GM19240 (cell line): ENCODE measurements around the gene CALU.
A peak's percentile ranks its signal among the peaks of the same experiment; 100 is the strongest.

Source experiments
- DNase-seq: peaks from one replicate; pipeline ENCODE4 v3.0.0; 2011; ENCODE audit warnings: low spot score; ENCODE audit not compliant: insufficient read length

CALU gene

DNA sequence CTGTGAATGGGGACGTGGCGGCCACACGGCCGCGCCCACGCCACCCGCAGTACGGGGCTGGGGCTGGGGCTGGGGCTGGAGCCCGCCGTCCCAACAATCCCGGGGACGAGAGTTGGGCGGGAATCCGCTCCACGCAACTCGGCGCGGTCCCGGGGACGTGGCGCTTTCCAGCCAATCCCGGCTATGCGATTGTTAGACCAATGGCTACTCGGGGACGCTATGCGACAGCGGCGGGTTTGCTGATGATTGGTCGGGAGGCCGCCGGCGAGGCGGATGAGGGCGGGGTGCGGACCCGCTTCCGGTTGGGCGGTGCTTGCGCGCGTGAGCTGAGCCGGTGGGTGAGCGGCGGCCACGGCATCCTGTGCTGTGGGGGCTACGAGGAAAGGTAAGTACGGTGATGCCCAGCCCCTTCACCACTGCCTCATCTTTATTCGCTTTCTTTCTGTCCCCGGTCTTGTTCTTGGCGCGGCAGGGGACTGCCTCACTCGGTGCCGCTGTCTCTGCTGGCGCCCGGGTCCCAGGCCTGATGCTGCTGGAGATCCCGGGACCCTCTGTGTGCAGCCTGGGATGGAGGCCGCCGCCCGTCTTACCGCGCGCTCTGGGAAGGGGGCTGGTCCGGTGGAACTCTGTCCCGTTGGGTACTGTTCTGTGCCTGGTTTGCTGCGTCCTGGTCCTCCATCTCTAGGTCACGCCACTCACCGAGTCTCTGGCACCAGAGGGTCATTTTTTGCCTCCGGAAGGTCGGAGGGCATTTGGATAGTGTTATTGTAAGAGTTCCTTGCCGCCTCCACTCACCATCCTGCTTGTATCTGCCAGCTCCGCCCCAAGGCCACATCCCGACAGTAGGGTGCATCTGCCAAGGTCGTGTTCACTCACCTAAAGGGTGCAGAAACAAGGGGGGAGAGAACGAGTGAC, at the start of gene CALU:
Gene CALU, plus strand, starts transcription at position 312 of the 915 bp plus-strand sequence. CDS start 9,225 bp downstream, outside the sequence.
- peak; percentile 92 for DNase-seq

DNA sequence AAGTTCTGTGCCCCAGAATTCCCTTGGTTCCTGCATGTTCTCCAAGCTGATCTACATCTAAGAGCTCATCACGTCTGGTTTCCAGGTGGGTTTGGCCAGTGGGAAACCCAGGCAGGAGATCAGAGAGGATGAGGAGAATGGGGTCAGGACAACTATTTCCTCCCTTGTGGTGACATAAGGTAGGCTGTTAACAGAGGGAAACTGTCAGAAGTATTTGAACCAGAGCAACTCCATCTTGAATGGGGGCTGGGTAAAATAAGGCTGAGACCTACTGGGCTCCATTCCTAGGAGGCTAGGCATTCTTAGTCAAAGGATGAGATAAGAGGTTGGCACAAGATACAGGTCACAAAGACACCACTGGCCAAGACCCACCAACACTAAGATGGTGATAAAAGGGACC, 47.9 kb upstream of the CALU start:
- DNase-seq: no peak

GRCh38 chr7:128692623-128693270, 46.4 kb upstream of the CALU start:
- DNase-seq: no peak

DNA sequence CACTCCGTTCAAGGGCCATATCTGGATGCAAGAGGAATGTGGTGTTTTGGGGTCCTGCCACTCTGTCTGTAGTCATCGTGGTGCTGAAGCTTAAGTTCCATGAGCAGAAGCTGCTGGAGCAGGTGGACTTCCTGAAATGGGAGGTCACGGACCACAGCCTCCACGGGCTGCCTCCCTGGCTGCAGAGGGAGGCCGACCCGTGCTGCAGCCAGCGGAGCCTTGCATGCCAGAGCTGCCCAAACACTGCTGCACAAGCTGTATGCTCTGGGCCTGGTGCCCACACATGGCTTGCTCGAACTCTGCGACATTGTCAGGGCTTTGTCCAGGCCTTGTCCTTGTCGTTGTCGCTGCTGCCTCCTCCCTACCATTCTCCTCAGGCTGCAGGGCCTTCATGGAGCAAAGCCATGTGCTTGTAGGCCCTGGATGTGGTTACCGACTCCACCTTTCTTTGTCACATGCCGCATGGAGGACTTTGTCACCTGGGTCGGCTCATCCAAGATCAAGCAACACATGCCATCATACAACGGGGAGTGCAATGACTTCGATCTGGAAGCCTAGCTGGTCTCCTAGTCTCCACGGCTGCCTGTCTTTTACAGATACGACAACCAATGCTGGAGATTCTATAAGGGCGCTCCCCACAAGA, 45.7 kb upstream of the CALU start:
- DNase-seq: no peak

DNA sequence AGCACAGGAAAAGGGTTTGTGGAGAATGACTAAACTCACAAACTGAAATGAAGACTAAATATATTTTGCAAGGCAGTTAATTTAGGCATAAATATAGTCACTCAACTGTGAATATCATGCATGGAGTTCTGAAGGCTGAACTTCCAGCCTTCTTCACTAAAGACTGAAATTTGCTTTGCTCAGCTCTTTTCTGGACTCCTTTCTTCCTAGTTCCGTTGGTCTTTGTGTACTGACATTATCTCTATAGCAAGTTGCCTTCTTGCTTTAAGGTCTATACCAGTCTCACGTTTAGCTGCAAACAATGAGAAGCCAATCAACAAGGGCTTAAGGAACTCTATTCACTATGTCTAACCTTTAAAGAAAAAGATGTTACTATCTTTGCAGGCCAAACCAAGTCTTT, 44.4 kb upstream of the CALU start:
- no peak for DNase-seq

DNA sequence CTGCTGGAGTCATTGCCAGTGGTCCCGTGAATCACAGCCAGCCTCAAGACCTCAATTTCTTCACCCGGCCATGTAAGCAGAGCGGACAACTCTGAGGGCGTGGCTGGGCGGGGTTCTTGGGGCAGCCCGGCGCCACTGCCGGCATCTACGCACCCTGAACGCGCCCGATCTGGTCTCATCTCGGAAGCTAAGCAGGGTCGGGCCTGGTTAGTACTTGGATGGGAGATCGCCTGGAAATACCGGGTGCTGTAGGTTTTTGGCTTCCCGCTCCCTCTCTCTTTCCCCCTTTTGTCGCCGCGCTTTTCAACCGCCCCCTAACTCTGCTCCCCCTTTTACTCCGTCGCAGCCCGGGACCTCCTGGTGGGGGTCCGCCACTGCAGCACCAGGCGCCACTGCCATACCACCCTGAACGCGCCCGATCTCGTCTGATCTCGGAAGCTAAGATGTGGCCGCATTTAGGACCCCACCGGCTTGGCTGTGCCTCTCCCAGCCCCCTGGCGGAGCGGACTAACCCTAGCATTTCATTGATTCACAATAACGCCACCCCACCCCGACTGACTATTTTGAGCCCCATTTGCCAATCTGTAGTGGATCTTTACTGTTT, 41.8 kb upstream of the CALU start:
- DNase-seq: no peak

DNA sequence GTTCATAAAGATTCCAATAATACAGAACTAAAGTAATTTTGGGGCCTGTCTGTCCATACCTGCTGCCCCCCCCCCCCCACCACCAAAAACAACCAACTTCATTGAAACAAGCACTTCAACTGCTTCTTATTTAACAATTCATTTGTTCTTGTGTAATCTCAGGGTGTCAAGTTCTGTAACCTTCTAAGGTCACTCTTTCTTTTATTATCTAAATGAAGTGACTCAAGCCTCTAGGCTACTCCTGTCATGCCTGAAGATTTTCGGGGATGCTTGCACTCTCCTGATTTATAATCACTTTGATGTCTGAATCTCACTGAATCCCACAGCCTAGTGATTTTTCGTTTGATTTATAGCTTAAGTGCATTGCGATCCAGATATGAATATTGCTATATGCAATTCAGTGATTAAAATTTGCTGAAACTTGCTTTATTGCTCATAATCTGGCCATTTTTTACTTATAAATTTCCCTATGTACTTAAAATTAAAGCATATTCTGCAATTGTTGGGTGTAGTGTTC, 39.9 kb upstream of the CALU start:
- no peak for DNase-seq

DNA sequence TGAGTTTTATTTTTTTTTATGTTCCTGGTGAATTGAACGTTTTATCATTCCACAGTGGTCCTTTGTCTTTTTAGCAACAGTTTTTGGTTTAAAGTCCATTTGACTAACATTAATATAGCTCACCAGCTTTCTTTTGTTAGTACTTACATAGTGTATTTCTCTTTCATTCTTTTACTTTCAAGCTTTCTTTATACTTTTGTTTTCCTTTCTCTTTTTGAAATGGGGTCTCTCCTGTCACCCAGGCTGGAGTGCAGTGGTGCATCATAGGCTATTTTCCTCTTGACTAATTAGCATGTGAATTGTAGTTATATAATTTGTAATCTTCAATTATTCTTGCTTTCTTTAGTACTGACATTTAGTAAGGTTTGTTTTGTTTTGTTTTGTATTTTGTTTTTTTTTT, 39.3 kb upstream of the CALU start:
- DNase-seq: no peak

DNA sequence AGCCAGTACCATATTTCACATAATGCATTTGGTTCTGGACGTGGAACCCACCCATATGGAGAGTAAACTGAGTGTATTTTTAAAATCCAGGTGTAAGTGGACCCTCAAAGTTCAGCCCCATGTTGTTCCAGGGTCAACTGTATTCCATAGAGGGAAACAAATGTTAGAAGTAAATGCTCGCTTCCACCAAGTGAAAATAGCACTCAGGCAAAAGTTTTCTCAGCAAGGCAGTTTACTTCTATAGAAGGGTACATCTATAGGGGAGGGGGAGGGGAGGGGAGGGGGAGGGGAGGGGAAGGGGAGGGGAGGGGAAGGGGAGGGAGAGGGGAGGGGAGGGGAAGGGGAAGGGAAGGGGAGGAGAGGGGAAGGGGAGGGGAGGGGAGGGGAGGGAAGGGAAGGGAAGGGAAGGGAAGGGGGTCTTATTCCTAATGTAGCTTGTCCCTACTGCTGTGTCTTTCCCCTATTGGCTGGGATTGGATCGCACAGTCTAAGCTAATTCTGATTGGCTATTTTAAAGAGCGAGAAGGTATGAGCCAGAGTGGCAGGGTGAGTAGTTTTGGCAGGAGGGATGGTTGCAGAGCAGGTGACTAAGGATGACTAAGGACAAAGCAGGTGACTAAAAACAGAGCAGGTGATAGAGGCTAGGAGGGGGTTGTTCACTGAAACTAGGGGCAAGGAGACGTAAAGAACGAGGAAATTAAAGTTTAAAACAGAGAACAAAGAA, 37.9 kb upstream of the CALU start:
- DNase-seq: no peak

GRCh38 chr7:128703609-128704241, 35.4 kb upstream of the CALU start:
- DNase-seq: no peak

- DNase-seq: no peak
Observed at GRCh38 chr7:128705891-128706333, 33.2 kb upstream of the CALU start.

GRCh38 chr7:128707752-128708151, 31.4 kb upstream of the CALU start:
- DNase-seq: no peak

- no peak for DNase-seq
Observed at GRCh38 chr7:128708235-128708634, 30.9 kb upstream of the CALU start.

DNA sequence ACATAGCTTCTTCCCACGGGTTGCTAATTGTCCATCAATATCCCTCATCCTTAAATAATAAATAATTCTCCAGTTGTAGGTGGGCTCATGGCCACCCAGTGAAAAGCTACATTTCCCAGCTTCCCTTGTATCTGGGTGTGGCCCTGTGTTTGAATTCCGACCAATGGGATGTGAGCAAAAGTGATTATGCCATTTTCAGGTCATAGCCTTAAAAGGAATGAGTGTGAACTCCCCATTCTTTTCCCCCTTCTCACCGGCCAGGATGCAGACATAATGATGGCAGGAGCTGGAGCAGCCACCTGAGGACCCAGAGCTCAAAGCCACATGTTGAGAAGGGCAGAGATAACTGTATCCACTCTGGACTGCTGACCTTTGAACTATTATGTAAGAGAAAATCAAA, 30.3 kb upstream of the CALU start:
- DNase-seq: no peak

- DNase-seq: no peak
Observed at GRCh38 chr7:128710481-128710880, 28.7 kb upstream of the CALU start.

DNA sequence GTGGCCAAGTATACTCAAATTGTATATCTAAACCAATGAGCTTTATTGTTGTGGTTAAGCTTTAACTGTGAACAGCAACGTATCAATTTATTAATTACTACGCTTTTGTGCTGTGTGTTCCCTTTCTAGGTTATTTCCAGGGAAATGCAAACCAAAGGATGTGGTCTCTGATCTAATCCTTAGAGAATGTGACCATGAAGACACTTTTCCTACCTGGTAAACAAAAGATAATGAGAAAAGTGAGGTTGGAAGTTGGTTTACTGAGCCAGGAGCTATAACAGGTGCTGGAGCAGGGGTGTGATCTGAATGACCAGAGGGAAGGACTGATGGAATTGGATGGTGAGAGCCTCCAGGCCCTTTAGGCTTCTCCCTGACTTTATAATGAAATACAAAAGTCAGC, 25.4 kb upstream of the CALU start:
- no peak for DNase-seq

DNA sequence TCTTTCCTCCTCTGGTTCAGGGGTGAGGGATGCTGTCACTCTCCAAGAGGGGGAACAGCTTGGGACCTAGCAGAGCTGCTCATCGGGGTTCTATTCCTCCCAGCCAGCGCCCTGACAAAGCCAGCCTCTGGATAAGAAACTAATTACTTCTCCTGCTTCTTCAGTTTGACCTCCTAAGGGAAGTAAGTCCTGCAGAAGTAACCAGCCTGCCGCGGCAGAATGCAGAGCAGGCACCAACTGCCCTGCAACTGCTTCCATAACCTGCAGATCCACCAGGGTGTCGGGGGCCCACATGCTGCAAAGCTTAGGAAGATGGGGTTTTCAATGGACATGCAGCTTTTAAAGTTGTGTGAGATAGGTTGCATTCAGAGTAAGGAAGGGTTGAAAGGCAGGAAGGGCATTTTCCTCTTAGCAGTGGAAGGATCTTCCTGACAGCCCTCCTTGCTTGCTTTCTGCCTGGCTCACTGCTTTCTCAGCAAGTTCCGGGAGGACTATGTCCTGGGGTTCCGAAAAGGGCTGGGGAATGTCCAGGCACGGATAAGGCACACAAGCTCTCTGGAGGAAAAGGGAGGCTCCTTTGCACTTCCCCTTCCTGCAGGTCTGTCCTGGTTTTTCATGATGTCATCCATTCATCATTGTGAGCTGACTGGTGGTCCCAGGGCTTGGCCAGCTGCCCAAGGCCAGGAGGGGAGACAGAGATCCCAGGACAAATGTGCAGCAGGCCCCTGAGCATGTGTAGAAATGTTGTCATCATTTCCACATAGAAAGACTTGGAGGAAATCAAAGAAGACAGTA, 24.3 kb upstream of the CALU start:
- no peak for DNase-seq

- no peak for DNase-seq
Observed at GRCh38 chr7:128718967-128719642, 20.1 kb upstream of the CALU start.

DNA sequence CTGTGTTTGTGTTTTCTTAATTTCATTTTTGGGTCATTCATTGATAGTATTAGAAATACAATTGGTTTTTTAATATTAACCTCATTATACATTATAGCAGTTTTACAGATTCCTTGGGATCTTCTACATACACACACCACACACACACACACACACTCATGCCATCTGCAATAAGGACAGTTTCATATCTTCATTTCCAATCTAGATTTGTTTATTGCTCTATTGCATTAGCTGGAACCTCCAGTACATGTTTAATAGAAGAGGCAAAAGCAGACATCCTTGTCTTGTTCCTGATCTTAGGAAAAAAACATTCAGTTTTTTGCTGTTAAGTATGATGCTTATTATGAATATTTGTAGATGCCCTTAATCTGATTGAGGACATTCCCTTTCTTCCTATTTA, 17.8 kb upstream of the CALU start:
- no peak for DNase-seq
